ENCODE measurements around the gene ESYT2.

ESYT2 gene

DNA sequence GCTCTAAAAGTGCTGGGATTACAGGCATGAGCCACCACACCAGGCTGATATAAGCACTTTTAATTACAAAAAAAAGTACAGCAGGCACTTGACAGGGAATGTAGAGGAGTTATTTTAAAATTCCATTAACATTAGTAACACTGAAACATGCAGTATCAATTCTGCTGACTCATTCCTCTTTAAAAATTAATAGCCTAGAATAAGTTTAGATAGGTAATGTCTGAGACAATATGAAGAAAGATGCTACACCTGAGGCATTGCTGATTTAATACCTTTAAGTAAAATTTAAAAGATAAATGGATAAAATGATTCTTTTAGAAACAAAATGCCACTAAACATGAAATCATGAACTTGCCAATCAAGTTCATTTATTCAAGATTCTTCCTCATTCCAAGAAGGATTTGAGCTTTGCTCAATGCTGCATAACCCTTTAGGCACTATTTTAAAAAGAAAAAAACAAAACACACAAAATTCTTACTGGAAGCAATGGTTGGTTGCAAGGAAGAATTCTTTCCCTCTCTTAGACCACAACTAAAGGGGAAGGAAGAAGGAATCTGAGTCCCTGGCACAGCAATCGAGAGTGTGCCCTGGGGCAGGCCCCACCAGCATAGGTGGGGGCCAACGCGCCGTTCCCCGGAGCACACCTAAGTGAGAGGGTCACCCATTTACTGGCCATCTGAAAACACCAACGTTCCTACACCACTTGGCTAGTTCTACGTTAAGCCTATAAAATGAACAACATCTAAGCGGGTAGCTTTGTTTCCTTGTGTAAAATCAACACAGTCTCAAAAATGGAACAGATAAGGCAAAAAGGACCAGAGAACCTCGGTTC, 26.6 kb downstream of the ESYT2 start:
- no peak for DNase-seq

DNA sequence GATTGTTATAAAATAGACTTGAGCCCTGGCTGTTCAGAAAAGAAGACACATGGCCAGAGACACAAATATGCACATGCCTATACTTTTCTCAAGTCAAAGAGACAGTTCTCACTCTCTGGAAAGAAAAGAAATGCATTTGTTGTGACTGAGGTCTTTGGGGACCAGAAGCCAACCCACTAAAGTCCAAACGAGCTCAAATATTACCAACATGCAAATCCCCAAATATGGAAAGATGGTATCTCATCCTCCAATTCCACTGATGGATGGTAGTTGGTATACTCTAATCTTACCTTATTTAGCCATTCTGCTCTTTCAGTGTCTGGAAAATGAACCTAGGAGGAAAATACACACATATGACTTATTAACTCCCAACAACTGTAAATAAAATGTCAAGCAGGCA, 30.6 kb downstream of the ESYT2 start:
- DNase-seq, result no peak

DNA sequence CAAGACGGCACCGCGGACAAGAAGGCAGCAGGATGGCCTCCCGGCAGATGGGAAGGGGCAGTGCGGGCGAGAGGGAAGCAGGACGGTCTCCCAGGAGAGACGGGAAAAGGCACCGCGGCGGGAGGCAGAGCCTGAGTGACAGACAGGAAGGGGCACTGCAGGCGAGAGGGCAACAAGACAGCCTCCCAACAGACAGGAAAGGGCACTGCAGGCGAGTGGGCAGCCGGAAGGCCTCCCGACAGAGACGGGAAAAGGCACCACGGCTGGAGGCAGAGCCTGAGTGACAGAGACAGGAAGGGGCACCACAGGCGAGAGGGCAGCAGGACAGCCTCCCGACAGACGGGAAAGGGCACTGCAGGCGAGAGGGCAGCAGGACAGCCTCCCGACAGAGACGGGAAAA, 32.6 kb downstream of the ESYT2 start:
- no peak for DNase-seq

DNA sequence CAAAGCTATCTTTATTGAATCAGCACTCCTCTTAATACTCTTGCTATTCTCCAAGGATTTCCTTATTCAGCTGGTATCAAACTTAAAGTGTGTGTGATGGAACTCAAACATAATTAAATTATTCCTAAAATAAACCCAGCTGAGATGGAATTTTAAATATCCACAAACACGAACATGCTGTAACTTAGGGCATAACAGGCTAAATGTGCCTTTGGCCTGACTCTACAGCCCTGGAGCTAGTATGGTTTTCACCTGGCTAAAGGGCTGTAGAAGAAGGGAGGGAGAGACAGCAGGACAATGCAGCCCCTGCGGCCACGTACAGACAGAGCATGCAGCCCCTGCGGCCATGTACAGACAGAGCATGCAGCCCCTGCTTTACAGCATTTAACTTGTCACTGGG, 34.0 kb downstream of the ESYT2 start:
- DNase-seq, result no peak

DNA sequence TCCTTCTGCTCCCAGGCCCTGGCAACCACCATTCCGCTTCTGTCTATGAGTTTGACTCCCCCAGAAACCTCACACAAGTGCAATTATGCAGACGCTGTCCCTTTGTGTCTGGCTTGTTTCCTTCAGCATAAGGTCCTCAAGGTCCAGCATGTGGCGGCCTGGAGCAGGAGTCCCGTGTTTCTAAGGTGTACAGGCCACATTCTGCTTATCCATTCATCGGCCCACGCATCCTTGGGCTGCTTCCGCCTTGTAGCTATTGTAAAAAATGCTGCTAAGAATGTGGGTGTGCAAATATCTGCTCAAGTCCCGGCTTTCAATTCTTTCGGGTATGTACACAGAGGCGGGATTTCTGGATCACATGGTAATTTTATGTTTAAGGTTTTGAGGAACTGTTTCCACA, 38.2 kb downstream of the ESYT2 start:
- DNase-seq, result no peak

DNA sequence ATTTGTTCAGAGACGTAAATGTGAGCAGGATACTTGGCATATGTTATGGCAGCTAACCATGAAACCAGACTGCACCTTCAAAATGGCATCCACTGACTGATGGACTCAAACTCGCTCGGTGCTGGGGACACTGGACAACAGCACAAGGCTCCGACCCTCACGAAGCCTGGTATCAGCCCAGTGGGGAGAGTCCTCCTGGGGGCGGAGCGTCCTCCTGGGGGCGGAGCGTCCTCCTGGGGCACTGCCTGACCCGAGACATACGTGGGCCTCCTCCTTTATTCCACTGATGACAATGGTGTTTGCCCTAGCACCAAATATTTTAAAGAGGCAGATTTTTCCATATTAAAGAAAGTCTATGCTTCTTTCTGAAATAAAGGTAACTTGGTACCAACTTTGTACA, 39.5 kb downstream of the ESYT2 start:
- DNase-seq, result no peak

DNA sequence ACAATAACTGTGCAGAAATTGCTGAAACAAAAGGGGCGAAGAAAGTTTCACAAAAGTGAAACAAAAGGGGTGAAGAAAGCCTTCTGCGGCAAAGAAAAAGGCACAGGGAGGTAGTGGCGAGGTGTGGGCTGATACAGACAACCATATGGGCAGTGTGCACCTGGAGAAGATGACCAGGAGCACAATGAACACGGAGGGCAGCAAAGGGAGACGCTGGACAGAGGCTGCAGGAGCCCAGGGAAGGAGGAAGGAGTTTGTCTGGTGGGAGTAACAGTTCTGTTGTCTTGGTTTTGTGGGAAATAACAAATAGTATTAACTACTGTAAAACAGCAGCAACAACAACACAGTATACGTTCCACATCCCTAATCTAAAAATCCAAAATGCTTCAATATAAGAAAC, 42.4 kb downstream of the ESYT2 start:
- DNase-seq, result no peak

- DNase-seq, result no peak
Observed at GRCh38 chr7:158784270-158784669, 45.0 kb downstream of the ESYT2 start.

DNA sequence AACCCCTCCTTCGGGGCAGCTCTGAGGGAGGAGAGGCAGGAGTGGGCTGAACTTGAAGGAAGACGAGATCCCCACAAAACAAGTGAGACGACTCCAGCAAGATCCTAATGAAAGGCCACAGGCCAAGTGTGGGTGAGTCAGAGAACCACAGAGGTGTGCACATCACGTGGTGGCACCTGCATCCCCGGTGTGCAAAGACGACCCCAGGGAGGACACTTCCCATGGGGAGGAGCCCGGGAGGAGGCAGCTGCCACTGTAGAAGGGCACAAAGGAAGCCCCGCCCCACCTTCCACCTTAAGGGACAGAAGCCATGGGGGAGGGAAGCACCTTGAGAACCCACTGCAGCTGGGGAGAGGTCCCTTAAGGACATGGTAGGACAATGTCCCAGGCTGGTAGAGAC, 45.7 kb downstream of the ESYT2 start:
- no peak for DNase-seq

DNA sequence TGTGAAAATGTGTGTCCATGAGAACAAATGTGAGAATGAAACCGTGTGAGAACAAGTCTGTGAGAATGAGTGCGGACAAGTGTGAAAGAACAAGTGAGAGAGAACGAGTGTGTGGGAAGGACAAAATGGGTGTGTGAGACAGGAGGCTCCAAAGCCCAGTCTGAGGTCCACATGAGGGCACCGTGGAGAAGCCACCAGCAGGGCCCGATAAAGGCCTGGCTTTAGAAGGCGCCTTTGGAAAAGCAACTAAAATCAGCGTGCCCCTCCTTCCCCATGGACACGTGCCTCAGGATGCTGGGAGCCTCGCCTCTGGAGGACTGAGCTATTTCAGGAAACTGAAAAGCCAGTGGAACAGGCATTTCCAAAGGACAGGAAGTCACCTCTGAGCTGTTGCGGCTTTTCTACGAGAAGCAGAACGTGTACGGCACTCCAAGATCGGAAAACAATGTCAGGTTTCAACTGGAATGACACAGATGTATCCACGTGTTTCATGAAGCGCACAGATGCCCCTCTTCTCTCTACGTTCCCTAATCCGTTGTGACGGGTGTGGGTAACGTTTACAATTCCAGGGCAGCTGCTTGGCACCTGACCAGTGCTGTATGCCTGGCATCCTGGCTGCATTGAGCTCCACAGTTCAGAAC, 46.4 kb downstream of the ESYT2 start:
- no peak for DNase-seq

- DNase-seq, result no peak
Observed at GRCh38 chr7:158781974-158782664, 47.2 kb downstream of the ESYT2 start.

GRCh38 chr7:158781217-158781973, 47.9 kb downstream of the ESYT2 start:
- DNase-seq, result no peak

DNA sequence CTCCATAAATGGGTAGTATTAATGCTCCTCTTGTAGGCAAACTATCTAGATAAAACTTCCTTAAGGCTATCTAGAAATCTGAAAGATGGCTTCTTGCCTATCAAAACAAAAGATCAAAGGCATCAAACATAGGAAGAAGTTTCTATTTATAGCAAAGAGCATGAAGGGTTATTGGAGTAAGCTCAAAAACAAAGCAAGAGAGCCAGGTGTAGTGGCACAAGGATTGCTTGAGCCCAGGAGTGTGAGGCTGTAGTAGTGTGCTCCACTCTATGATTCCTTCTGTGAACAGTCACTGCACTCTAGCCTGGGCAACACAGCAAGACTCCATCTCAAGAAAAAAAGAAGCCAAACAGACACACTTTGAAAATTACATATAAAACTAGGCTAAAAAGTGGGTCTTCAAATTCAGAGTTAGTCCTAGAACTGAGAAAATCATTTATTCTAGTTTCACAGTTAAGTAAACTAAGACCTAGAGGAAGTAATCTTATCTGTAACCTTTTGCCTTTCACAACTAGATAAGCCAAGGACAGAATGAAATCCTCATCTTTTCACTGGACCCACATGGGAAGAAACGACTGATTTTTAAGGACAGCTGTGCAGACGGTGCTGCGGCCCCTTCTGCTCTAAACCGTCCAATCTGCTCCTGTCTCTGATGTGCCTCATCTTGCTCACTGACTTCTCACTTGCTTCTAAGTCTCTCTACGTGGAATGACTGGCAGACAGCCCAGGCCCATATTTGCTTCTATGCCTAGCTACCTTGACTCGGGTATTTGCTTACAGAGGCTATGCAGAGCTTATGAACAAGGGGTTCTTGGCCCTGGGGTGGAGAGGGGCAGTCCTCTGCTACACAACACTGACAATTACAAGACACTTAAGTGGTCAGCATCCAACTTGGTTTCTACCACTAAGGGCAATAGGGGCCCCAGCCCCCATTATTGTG, 50.0 kb downstream of the ESYT2 start:
- DNase-seq, result no peak

- no peak for DNase-seq
Observed at GRCh38 chr7:158778471-158778870, 50.8 kb downstream of the ESYT2 start.

DNA sequence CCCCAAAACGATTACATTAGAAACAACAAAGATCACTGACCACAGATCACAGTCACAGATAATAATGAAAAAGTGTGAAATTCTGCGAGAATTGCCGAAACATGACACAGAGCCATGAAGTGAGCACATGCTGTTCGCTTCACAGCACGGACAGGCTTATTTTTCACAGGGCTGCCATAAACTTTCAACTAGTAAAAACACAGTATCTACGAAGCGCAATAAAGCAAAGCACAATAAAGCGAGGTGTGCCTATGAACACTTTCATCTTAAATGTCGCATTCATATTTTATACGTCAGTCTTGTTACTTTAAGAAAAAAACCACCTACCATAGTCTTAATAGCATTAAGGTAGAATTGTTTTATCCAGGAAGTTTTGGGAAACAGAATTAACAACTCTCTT, 51.5 kb downstream of the ESYT2 start:
- no peak for DNase-seq

- no peak for DNase-seq
Observed at GRCh38 chr7:158776474-158776873, 52.8 kb downstream of the ESYT2 start.

GRCh38 chr7:158774952-158775351, 54.4 kb downstream of the ESYT2 start:
- DNase-seq, result no peak

DNA sequence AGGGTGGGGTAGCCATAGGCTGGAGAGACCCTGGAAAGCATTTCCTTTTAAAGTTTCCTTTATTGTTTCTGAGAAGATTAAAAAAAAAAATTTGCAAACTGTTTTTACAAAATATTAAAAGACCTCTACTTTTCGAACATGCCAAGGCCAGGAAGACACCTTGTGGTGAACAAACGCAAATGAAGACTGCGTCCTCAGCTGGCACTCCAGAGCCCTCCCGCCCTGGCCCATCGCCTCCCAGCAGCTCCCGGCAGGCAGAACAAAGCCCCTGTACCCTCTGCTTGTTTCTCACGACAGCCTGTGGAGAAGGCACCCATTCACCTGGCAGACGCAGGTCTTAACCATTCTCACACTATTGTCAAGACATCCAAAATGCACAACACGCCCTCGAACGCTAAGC, 56.4 kb downstream of the ESYT2 start:
- DNase-seq, result no peak

DNA sequence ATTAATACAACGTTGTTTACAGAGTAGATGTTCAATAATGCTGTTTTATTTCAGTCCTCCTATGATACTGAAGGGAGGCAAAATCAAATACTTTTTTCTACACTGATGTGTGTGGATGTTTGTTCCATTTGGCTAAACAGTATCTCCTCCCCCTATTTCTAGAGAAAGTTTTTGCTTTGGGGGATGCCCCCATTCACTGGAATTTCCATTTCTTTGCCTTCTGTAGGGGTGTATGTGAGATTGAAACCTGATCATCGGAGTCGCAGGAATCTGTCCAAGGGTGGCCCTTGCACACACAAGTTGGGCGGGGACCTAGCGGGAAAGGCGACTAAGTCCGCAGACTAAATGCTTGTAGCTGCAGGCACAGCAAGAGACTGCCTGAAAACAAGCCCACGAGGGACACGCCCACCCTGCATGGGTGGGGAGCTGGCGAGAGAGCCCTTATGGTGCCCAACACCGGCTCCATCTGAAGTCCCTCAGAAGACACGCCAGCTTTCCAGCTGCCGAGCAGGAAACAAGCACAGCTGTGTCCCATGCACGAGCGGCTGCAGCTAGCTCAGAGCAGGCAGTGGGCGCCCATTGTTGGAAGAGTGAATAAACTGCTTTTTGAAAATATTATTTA, 58.0 kb downstream of the ESYT2 start:
- DNase-seq, result no peak

- no peak for DNase-seq
Observed at GRCh38 chr7:158767707-158768106, 61.6 kb downstream of the ESYT2 start.

DNA sequence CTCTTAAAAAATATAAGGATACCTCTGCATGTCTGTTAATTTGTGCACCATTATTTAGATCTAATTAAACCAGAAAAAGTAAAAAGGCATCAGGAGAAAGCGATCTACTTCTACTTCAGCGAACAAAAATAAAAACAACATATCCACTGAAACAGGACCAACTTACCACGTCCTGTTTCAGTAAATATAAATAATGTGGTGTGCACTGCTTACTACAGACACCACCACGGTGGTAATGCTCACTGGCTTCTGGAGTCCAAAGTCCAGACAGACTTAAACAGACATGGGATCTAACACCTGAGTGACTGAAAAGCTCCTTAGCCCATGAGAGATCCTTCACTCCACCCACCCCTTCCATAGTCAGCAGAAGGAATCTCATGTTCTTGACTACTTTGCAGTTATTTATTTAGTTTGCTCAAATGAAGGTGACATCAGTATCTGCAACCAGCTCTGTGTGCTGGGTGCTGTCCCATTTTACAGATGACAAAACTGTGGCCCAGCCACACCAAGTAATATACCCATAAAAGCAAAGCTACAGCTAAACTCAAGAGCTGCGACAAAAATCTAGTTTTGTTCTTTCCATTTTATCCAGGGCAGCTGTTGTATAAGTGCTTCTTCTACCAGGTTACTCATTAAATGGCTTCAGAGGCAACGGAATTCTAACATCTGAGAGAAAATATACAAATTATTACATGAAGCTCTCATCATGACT, 62.6 kb downstream of the ESYT2 start:
- no peak for DNase-seq
